Heart left ventricle (tissue), 13 donors: ENCODE data around the gene HMGA1.

Source experiments
- POLR2A ChIP-seq, 2 donors: fragments of 450-650 bp; IDR thresholded peaks; one replicate each; pipeline ENCODE4 v1.6.1; 2017; ENCODE audit warnings: antibody characterized with exemption in 2 of 2, mild to moderate bottlenecking in 2 of 2, moderate library complexity in 2 of 2
- TF ChIP-seq, protein P1 (sequence below), 12 donors: fragments of 200-600 bp; sonication (generic) in 4 of 12; IDR thresholded peaks; one replicate each; pipeline versions ENCODE4 v1.5.0 to v1.8.0; 2018 to 2022; ENCODE audit warnings: antibody characterized with exemption in 12 of 12, mild to moderate bottlenecking in 5 of 12
- donor health status: ischemic (EF 13 %, LVEDD 7.1; RV severe dilation, severe dysfunction).
- donor health status: DM: no; HTN: yes; CAD: no.
- donor health status: DM: no; HTN: no; CAD: no.
- donor health status: ischemic (EF 25% LVEDD 6.9; RV normal size, moderate dysfunction).
- donor health status: ischemic (EF 25% LVEDD 5.7; RV mildly dilated, moderate dysfunction).
- donor health status: ischemic (EF 35%, LVEDD 5.7; RV mildly dilated, moderate dysfunction).
- donor health status: nonischemic (EF 11% LVEDD 7.7; RV severe dilation, severe dysfunction).
- donor health status: DM: yes; HTN: yes; CAD: no.
- donor health status: PGD.
- donor health status: ischemic (EF 29% LVEDD 5.4; RV normal size, mild dysfunction).
- donor health status: nonischemic (EF 23%, LVEDD 6.1; RV moderate dilation, normal function).

DNA sequence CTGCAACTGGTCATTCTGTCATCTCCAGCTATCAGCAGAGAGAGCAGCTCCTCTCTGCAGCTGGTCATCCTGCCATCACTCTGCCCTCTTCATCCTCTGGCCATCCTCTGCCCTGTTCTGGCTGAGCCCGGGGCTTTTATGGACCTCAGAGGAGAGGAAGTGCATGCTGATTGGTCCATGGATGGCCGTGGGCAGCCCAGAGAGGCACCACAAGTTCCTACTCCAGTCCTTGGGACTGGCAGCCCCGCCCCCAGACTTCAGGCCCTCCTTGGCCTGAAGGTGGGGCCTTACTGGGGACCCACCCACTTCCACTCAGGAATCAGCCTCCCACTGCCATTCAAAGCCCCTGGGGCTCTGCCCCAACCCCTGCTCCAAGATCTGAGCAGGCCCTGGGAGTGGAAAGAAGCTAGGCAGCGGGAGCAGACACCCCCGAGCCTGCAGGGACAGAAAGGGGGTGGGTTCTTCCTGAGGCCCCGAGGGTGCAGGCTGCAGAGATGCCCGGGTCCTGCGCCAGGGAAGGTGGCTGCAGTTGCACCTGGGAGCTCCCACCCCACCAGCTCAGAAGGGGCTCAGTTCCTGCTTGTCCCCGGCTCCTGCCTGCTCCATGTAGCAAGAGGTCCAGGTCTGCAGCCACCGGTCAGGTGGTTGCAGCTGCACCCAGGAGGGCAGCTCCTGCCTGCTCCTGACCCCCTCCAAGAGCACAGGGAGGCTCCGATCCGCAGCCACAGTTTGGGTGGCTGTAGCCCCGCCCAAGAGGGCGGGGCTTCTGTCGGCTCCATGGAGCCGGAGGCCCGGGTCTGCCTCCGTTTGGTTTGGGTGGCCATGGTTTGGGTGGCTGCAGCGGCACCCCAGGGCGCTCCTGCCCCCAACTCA lies 34.1 kb upstream of the HMGA1 start:
- TF ChIP-seq, protein P1, sequence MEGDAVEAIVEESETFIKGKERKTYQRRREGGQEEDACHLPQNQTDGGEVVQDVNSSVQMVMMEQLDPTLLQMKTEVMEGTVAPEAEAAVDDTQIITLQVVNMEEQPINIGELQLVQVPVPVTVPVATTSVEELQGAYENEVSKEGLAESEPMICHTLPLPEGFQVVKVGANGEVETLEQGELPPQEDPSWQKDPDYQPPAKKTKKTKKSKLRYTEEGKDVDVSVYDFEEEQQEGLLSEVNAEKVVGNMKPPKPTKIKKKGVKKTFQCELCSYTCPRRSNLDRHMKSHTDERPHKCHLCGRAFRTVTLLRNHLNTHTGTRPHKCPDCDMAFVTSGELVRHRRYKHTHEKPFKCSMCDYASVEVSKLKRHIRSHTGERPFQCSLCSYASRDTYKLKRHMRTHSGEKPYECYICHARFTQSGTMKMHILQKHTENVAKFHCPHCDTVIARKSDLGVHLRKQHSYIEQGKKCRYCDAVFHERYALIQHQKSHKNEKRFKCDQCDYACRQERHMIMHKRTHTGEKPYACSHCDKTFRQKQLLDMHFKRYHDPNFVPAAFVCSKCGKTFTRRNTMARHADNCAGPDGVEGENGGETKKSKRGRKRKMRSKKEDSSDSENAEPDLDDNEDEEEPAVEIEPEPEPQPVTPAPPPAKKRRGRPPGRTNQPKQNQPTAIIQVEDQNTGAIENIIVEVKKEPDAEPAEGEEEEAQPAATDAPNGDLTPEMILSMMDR (IDR thresholded peaks at IDR 0.05), result no peak
- TF ChIP-seq POLR2A (IDR thresholded peaks at IDR 0.05), result no peak
